GM12874 (cell line): Measurements from ENCODE around the gene WDR82.

Experiments used
- CTCF ChIP-seq: IDR thresholded peaks from 2 replicates; pipeline ENCODE4 v1.5.1; 2011; ENCODE audit warnings: low read depth, mild to moderate bottlenecking, control low read depth, low read length, moderate library complexity; ENCODE audit not compliant: insufficient read depth

The WDR82 gene

GRCh38 chr3:52290596-52291507, 12.4 kb upstream of the WDR82 start:
- TF ChIP-seq CTCF, result no peak

- no peak for TF ChIP-seq CTCF
These were observed 11.5 kb upstream of the WDR82 start for GRCh38 chr3:52289747-52290595.

- TF ChIP-seq CTCF, result no peak
These were observed 10.9 kb upstream of the WDR82 start for GRCh38 chr3:52289338-52289746.

- no peak for TF ChIP-seq CTCF
These were observed 10.2 kb upstream of the WDR82 start for GRCh38 chr3:52288674-52289073.

GRCh38 chr3:52286777-52287110, 8.3 kb upstream of the WDR82 start:
- TF ChIP-seq CTCF, result no peak

DNA sequence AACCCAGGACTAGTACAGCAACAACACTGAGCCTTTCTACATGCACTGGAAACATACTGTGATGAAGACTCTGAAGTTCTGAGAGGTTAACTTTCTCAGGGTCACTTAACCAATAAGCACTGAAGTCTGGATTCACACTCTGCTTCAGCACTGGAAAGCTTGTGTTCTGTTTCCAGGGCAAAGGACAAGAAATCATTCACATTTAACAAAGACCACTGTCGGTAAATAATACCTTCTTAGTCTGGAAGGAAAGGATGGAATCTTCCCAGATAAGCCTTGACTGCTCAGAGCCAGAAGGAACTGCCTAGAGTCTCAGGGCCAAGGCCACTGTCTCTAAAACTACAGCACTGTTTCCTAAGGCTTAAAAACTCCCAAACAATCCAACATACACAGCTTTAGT, 4.9 kb upstream of the WDR82 start:
- TF ChIP-seq CTCF, result no peak
